Skeletal muscle satellite cell (primary cell): ENCODE data around the gene PAAF1.
"Not testable (repeated sequence)": the region's sequence is repeated elsewhere in the genome, so short reads cannot be mapped to it uniquely, and the experiment has no call there.

ENCODE experiments used
- H3K27me3 ChIP-seq: 2 replicates; pipeline ENCODE4 v1.7.0; 2013; ENCODE audit warnings: low read length; ENCODE audit not compliant: control insufficient read depth, insufficient read depth
- H3K36me3 ChIP-seq: 2 replicates; pipeline ENCODE4 v1.7.0; 2013; ENCODE audit warnings: mild to moderate bottlenecking, control low read depth, low read length; ENCODE audit not compliant: insufficient read depth
- H3K4me1 ChIP-seq: 2 replicates; pipeline ENCODE4 v1.7.0; 2013; ENCODE audit warnings: low read length; ENCODE audit not compliant: control insufficient read depth, insufficient read depth
- H3K4me2 ChIP-seq: 2 replicates; pipeline ENCODE4 v1.7.0; 2013; ENCODE audit warnings: mild to moderate bottlenecking, low read length
- H3K4me3 ChIP-seq: 2 replicates; pipeline ENCODE4 v1.7.0; 2013; ENCODE audit warnings: low read length
- H3K9ac ChIP-seq: 2 replicates; pipeline ENCODE4 v1.7.0; 2013; ENCODE audit warnings: mild to moderate bottlenecking, low read depth, low read length, moderate library complexity
- H3K9me3 ChIP-seq: replicated peaks from 2 replicates; pipeline ENCODE4 v1.7.0; 2013; ENCODE audit warnings: mild to moderate bottlenecking, control low read depth, low read length

Gene PAAF1

DNA sequence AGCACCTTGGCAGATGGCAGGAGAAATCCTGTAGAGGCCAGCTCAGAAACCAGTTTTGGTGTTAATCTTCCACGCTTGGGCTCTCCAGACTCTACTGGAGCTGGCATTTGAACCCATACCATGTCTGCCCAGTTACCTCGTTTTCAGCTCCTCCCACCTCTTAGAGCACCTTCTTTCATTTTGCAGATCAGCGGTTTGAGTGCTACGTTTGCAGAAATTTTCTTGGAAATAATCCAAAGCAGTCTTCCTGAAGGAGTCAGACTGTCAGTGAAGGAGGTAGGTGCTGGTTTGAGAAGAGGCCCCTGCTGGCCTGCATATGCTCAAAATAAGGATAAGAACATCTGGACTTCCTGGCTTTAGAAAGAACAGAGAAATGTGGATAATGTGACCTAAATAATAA, 13.8 kb upstream of the PAAF1 start:
- H3K4me1 ChIP-seq = peaks cover 13% of the 10 kb centered on the region
- H3K4me3 ChIP-seq = no peak overlapping the region
- no peaks in the 10 kb centered on the region for H3K27me3 ChIP-seq
- no peak overlapping the region for H3K4me2 ChIP-seq
- no peak overlapping the region for H3K9ac ChIP-seq
- peaks cover 3% of the 10 kb centered on the region for H3K36me3 ChIP-seq
- no peaks in the 10 kb centered on the region for H3K9me3 ChIP-seq

DNA sequence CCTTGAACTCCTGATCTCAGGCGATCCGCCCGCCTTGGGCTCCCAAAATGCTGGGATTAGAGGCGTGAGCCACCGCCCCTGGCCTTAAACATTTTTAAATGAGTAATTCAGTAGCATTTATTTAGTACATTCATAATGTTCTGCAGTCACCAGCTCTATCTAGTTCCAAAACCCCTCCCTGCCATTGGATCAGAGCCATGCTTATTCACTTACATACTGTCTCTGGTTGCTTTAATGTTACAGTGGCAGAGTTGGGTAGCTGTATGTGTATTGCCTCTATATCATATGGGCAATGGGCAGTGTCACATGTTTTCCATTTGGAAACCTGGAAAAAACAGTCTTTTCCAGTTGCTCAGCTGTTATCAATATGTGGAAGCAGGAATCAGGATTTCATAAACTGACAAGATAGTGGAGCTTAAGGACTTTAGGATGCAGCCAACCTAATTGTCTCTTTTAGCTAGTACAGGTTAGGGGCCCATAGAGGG, 10.7 kb upstream of the PAAF1 start:
- H3K36me3 ChIP-seq = peaks cover 3% of the 10 kb centered on the region
- H3K4me1 ChIP-seq = peaks cover 17% of the 10 kb centered on the region
- peak overlapping the region; percentile 11 for H3K4me2 ChIP-seq

DNA sequence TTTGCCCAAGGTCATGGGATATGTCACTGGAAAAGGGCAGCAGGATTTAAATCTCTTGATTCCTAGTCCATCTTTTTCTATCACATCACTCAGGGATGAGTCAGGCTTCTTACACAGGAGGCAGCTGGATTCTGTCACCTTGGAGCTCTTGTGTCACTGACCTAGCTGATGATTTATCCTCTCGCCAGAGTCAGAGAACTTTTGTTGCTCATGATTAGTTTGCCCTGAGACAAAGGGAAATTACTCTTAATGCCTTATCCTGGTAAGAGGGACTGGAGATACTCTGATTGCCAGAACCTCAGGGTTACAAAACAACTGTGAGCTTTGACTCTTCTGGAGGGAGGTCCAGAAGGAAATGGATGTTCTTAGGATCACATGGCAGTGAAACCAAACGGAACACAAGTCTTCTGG, 10.2 kb upstream of the PAAF1 start:
- Histone ChIP-seq H3K4me2 (peak overlapping the region; percentile 27), H3K36me3 (peaks cover 6% of the 10 kb centered on the region), H3K9ac (peak overlapping the region; percentile 54)

More for the DNA sequence above, 10.7 kb upstream of the PAAF1 start:
- H3K9me3 ChIP-seq = no peaks in the 10 kb centered on the region
- H3K27me3 ChIP-seq = no peaks in the 10 kb centered on the region
- no peak overlapping the region for H3K4me3 ChIP-seq
- H3K9ac ChIP-seq = no peak overlapping the region

DNA sequence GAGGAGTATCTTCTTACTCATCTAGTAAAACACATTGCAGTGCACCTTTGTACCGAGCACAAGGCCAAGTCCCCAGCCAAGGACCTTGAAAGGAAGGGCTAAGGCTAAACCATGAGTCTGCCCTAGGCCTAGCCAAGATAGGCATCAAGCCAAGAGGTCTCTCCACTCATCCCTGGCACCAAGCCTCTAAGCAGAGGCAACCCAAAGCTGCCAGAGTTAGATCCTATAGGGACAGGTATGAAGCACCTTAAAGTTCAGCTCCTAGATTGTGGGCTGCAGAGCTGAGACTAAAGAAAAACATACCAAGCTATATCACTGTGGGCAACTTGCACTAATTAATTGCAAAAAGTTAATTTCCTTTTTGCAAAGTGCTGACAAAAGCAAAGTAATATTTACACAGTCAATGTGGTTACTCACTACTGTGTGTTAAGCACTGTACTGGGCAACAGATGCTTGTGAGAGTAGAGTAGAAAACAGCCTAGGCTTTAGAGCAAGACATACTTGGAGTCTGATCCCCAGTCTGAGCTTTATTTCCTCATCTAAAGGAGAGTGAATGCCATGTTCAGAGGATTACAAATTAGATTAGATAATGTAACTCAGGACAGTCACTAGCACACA, 7.4 kb upstream of the PAAF1 start:
- peaks cover 19% of the 10 kb centered on the region for H3K36me3 ChIP-seq
- H3K9me3 ChIP-seq = no peaks in the 10 kb centered on the region
- H3K4me3 ChIP-seq = no peak overlapping the region
- H3K9ac ChIP-seq = no peak overlapping the region
- no peaks in the 10 kb centered on the region for H3K27me3 ChIP-seq
- H3K4me2 ChIP-seq = no peak overlapping the region
- peaks cover 28% of the 10 kb centered on the region for H3K4me1 ChIP-seq

More for the DNA sequence above, 10.2 kb upstream of the PAAF1 start:
- peaks cover 17% of the 10 kb centered on the region for H3K4me1 ChIP-seq
- H3K27me3 ChIP-seq = no peaks in the 10 kb centered on the region
- H3K9me3 ChIP-seq = no peaks in the 10 kb centered on the region
- no peak overlapping the region for H3K4me3 ChIP-seq

DNA sequence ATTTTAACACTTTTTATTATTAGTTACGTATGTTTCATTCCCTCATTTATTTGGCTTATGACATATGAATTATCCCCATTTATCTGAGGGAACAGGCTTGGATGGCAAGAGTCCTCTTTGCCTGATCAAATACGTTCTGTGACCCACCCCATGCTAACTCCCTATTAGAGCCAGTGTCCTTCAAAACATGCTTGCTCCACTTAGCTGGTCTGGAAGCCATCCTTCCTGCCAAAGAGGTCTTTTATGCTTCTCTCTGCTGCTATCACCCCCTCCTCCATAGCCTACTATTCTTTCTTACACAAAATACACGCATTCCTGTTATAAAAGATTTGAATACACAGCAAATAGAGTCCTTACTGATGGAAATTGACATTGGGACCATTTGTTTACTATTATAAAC, 6.5 kb upstream of the PAAF1 start:
- Histone ChIP-seq H3K4me2 (no peak overlapping the region), H3K9me3 (no peaks in the 10 kb centered on the region), H3K27me3 (no peaks in the 10 kb centered on the region), H3K4me3 (no peak overlapping the region), H3K4me1 (peaks cover 36% of the 10 kb centered on the region), H3K36me3 (peaks cover 25% of the 10 kb centered on the region), H3K9ac (no peak overlapping the region)

DNA sequence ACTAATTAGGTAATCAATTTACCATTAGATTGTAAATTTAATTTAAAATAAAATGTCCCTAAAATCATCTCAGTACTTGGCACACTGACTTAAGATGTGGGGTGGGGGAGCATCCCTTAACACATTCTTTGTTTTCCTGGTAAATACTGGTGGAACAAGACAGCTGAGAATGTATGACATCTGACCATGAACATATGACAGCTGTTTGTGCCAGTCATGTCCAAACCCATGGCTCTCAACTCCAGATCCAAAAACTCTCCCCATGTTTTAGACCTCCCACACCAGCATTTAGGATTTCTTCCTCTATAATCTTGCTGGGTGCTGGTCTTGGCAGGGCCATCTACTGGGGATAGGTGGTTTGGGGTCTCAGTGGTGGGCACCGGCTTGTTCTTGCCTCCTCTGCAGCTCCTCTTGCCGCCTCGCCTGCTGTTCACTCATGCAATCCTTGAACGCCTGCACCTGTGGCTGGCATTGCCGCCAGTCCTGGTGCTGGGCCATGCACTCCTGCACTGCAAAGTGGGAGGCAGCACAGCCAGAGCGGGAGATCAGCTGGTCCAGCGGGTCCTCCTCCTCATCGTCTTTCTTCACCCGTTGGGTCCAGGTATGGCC, 3.9 kb upstream of the PAAF1 start:
- H3K4me1 ChIP-seq = peaks cover 30% of the 10 kb centered on the region
- H3K4me3 ChIP-seq = peak overlapping the region; percentile 32
- H3K9ac ChIP-seq = peak overlapping the region; percentile 20
- no peaks in the 10 kb centered on the region for H3K9me3 ChIP-seq
- H3K4me2 ChIP-seq = peak overlapping the region; percentile 26
- H3K36me3 ChIP-seq = peaks cover 28% of the 10 kb centered on the region
- no peaks in the 10 kb centered on the region for H3K27me3 ChIP-seq

DNA sequence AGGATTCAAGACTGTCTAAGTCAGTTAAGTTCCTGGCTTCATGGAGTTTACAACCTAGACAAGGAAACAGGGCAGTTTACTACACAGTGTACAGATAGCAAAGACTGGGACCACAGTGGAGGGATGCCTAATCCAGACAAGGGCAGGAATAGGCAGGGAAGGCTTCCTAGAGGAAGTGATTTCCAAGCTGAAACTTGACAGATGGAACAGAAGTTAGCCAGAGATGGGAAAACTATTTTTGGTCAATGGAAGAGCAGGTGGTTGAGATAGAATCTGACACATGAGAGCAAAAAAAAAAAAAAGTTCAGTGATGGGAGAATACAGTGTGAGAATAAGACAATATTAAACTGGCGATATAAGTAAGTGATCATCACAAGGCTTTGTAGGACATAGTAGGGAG, 1.4 kb upstream of the PAAF1 start:
- Histone ChIP-seq H3K36me3 (peaks cover 26% of the 10 kb centered on the region), H3K9ac (peak overlapping the region; percentile 90), H3K4me3 (peak overlapping the region; percentile 87)

DNA sequence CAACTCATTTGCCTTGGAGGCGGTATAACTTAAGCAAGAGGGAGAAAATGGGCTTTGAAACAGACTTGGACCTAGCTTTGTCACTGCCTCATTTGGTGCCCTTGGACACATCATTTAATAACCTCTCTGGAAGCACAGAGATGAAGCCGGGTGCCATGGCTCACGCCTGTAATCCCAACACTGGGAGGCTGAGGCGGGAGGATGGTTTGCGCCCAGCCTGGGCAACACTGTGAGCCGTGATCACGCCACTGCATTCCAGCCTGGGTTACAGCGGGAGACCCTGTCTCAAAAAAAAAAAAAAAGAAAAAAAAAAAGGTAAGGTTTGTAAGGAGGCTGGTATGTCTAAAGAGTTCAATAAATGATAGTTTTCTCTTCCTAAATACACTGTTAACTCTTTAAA, 959 bp upstream of the PAAF1 start:
- Histone ChIP-seq H3K27me3 (no peaks in the 10 kb centered on the region), H3K4me3 (peak overlapping the region; percentile 87), H3K9ac (peak overlapping the region; percentile 90), H3K9me3 (no peaks in the 10 kb centered on the region), H3K4me2 (peak overlapping the region; percentile 80), H3K4me1 (peaks cover 25% of the 10 kb centered on the region), H3K36me3 (peaks cover 25% of the 10 kb centered on the region)

More for the DNA sequence above, 1.4 kb upstream of the PAAF1 start:
- no peaks in the 10 kb centered on the region for H3K9me3 ChIP-seq
- H3K4me1 ChIP-seq = peaks cover 25% of the 10 kb centered on the region
- peak overlapping the region; percentile 80 for H3K4me2 ChIP-seq
- H3K27me3 ChIP-seq = no peaks in the 10 kb centered on the region

DNA sequence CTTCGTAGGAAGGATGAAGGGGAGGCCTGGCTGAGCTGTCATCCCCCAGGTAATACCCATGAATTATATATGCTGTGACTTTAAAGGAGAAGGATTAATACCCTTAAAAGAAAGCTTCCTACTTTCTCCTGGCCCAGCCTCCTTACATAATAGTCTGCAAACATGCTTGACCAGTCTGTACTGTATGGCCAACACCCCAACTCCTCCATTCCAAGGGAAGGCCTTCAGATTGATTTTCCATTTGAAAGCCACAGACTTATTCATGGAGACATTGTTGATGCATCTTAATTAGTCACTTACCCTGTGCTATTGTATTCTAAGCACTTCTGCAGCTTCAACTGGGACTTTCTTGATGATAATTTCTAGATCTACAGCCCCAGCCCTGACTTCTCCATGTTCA, 2.0 kb downstream of the PAAF1 start:
- Histone ChIP-seq H3K4me1 (peaks cover 16% of the 10 kb centered on the region), H3K9me3 (no peaks in the 10 kb centered on the region), H3K36me3 (peaks cover 10% of the 10 kb centered on the region), H3K4me3 (no peak overlapping the region), H3K27me3 (no peaks in the 10 kb centered on the region), H3K9ac (no peak overlapping the region), H3K4me2 (no peak overlapping the region)

DNA sequence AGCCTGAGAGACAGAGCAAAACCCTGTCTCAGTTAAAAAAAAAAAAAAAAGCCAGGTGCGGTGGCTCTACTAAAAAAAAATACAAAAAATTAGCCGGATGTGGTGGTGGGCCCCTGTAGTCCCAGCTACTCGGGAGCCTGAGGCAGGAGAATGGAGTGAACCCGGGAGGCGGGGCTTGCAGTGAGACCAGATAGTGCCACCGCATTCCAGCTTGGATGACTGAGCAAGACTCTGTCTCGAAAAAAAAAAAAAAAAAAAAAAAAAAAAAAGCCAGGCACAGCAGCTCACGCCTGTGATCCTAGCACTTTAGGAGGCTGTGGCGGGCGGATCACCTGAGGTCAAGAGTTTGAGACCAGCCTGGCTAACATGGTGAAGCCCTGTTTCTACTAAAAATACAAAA, 3.6 kb downstream of the PAAF1 start:
- H3K9ac ChIP-seq = not testable (repeated sequence)

DNA sequence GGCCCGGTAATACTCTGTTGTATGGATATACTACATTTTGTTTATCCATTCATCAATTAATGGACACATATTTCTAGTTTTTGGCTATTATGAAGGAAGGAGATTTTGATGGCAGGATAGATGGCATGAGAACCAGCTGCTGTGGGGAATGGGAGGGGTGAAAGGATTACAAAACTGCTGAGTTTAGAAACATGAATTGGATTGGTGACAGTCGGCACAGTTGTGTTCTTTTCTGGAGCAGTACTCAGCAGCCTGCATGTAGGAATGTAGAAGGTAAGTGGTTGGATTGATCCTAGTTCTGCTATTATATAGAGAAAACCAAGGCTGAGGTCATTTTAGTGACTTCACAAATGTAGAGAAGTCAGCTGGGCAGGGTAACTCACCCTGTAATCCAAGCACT, 7.1 kb downstream of the PAAF1 start:
- H3K36me3 ChIP-seq = peaks cover 8% of the 10 kb centered on the region
- no peak overlapping the region for H3K9ac ChIP-seq
- H3K27me3 ChIP-seq = no peaks in the 10 kb centered on the region
- no peak overlapping the region for H3K4me3 ChIP-seq
- H3K9me3 ChIP-seq = no peaks in the 10 kb centered on the region
- H3K4me2 ChIP-seq = no peak overlapping the region
- no peaks in the 10 kb centered on the region for H3K4me1 ChIP-seq

More for the DNA sequence above, 3.6 kb downstream of the PAAF1 start:
- not testable (repeated sequence) for H3K27me3 ChIP-seq, H3K4me2 ChIP-seq, H3K4me3 ChIP-seq, H3K4me1 ChIP-seq, H3K9me3 ChIP-seq, H3K36me3 ChIP-seq

DNA sequence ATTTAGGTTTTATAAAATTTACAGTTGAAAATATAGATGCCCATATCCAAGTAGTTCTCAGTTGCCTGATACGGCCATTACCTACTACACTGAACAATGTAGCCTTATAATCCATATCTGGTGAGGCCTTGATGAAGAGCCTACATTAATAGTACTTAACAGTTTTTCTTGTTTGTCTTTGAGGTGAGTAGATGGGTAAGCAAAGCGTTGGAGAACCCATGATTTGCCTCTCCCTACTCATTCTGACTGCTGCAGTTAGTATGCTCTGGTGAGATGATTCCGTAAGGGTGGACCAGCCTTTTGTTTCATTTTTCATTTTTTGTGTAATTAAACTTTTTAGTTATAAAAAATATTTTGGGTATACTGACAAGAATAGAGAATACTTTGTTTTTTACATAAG, 11.4 kb downstream of the PAAF1 start:
- Histone ChIP-seq H3K27me3 (no peaks in the 10 kb centered on the region), H3K36me3 (peaks cover 18% of the 10 kb centered on the region), H3K4me1 (peaks cover 3% of the 10 kb centered on the region)

More for the DNA sequence above, 11.4 kb downstream of the PAAF1 start:
- Histone ChIP-seq H3K9me3 (no peaks in the 10 kb centered on the region), H3K9ac (no peak overlapping the region), H3K4me3 (no peak overlapping the region), H3K4me2 (no peak overlapping the region)
